ENCODE measurements around the gene MEGF10.
"Not testable (repeated sequence)": the region's sequence is repeated elsewhere in the genome, so short reads cannot be mapped to it uniquely, and the experiment has no call there.

DNA sequence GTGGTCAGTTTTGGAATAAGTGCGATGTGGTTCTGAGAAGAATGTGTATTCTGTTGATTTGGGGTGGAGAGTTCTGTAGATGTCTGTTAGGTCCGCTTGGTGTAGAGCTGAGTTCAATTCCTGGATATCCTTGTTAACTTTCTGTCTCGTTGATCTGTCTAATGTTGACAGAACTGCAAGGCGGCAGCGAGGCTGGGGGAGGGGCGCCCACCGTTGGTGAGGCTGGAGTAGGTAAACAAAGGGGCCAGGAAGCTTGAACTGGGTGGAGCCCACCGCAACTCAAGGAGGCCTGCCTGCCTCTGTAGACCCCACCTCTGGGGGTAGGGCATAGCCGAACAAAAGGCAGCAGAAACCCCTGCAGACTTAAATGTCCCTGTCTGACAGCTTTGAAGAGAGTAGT, 22.3 kb upstream of the MEGF10 start:
- TF ChIP-seq, protein P1, sequence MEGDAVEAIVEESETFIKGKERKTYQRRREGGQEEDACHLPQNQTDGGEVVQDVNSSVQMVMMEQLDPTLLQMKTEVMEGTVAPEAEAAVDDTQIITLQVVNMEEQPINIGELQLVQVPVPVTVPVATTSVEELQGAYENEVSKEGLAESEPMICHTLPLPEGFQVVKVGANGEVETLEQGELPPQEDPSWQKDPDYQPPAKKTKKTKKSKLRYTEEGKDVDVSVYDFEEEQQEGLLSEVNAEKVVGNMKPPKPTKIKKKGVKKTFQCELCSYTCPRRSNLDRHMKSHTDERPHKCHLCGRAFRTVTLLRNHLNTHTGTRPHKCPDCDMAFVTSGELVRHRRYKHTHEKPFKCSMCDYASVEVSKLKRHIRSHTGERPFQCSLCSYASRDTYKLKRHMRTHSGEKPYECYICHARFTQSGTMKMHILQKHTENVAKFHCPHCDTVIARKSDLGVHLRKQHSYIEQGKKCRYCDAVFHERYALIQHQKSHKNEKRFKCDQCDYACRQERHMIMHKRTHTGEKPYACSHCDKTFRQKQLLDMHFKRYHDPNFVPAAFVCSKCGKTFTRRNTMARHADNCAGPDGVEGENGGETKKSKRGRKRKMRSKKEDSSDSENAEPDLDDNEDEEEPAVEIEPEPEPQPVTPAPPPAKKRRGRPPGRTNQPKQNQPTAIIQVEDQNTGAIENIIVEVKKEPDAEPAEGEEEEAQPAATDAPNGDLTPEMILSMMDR (IDR thresholded peaks at IDR 0.05), result not testable (repeated sequence)
- not testable (repeated sequence) for TF ChIP-seq POLR2A (IDR thresholded peaks at IDR 0.05)
